GM23338 (cell line): Measurements from ENCODE around the gene NPDC1. TPM values are rescaled to one million over a fixed set of nuclear protein-coding genes. Genes with fewer than 3 reads are reported as not detected.

Experiments used
- ATAC-seq: fragments of 200-7000 bp; cut with Tn5 transposase; 3 replicates; pipeline ENCODE4 v1.9.1; 2020
- DNase-seq: peaks from one replicate; pipeline ENCODE4 v3.0.0-alpha.2; 2015; ENCODE audit warnings: low spot score
- H2AFZ ChIP-seq: fragments of 200-600 bp; sonication (generic); 2 replicates; pipeline ENCODE4 v1.8.0; 2016; ENCODE audit warnings: antibody characterized with exemption, mild to moderate bottlenecking, moderate library complexity
- H3F3A ChIP-seq: fragments of 200-600 bp; sonication (generic); replicated peaks from 2 replicates; pipeline ENCODE4 v1.8.0; 2017; ENCODE audit warnings: antibody characterized with exemption, mixed run types, low read depth
- H3K27ac ChIP-seq: fragments of 200-600 bp; sonication (generic); 2 replicates; pipeline ENCODE4 v1.6.1; 2016; ENCODE audit warnings: low read depth
- H3K27me3 ChIP-seq: fragments of 200-600 bp; sonication (generic); 2 replicates; pipeline ENCODE4 v1.8.0; 2016; ENCODE audit warnings: mild to moderate bottlenecking, mixed run types, moderate library complexity; ENCODE audit not compliant: insufficient read depth
- H3K36me3 ChIP-seq: fragments of 200-600 bp; sonication (generic); 2 replicates; pipeline ENCODE4 v1.8.0; 2016; ENCODE audit warnings: mild to moderate bottlenecking; ENCODE audit not compliant: insufficient read depth
- H3K4me1 ChIP-seq: fragments of 200-600 bp; sonication (generic); 2 replicates; pipeline ENCODE4 v1.8.0; 2016; ENCODE audit warnings: mild to moderate bottlenecking, moderate library complexity; ENCODE audit not compliant: insufficient read depth
- H3K4me2 ChIP-seq: fragments of 200-600 bp; sonication (generic); 2 replicates; pipeline ENCODE4 v1.7.1; 2017; ENCODE audit warnings: mixed run types
- H3K4me3 ChIP-seq: fragments of 200-600 bp; sonication (generic); 2 replicates; pipeline ENCODE4 v1.6.1; 2016; ENCODE audit warnings: mixed run types
- H3K79me2 ChIP-seq: fragments of 200-600 bp; sonication (generic); replicated peaks from 2 replicates; pipeline ENCODE4 v1.8.0; 2017; ENCODE audit warnings: mild to moderate bottlenecking; ENCODE audit not compliant: insufficient read depth
- H3K9me2 ChIP-seq: fragments of 200-600 bp; sonication (generic); 2 replicates; pipeline ENCODE4 v1.8.0; 2017; ENCODE audit not compliant: insufficient read depth
- H4K20me1 ChIP-seq: fragments of 200-600 bp; sonication (generic); replicated peaks from 2 replicates; pipeline ENCODE4 v1.8.0; 2017; ENCODE audit warnings: mild to moderate bottlenecking; ENCODE audit not compliant: insufficient read depth
- H3K27ac Mint-ChIP-seq: 2 replicates; pipeline ENCODE4 v1.8.0; 2020; ENCODE audit warnings: inconsistent platforms, mild to moderate bottlenecking, moderate library complexity, mixed read lengths
- H3K27me3 Mint-ChIP-seq: 3 replicates; pipeline ENCODE4 v1.8.0; 2022; ENCODE audit warnings: low read depth, mild to moderate bottlenecking, moderate library complexity, mixed read lengths, inconsistent platforms; ENCODE audit not compliant: insufficient read depth, poor library complexity
- H3K36me3 Mint-ChIP-seq: 3 replicates; pipeline ENCODE4 v1.8.0; 2021; ENCODE audit warnings: low read depth, mild to moderate bottlenecking, inconsistent platforms, moderate library complexity, mixed read lengths
- H3K4me1 Mint-ChIP-seq: 3 replicates; pipeline ENCODE4 v1.8.0; 2020; ENCODE audit warnings: mild to moderate bottlenecking, inconsistent platforms, mixed read lengths
- H3K4me3 Mint-ChIP-seq: 3 replicates; pipeline ENCODE4 v1.8.0; 2021; ENCODE audit warnings: moderate library complexity, mild to moderate bottlenecking, inconsistent platforms, mixed read lengths
- H3K9me3 Mint-ChIP-seq: 3 replicates; pipeline ENCODE4 v1.8.0; 2020; ENCODE audit warnings: moderate library complexity, mild to moderate bottlenecking, inconsistent platforms, mixed read lengths
- JUNB ChIP-seq: IDR thresholded peaks from one replicate; pipeline ENCODE4 v1.6.1; 2016; ENCODE audit warnings: antibody characterized with exemption; ENCODE audit not compliant: unreplicated experiment
- POLR2AphosphoS5 ChIP-seq: IDR thresholded peaks from 2 replicates; pipeline ENCODE4 v1.6.1; 2016; ENCODE audit warnings: antibody characterized with exemption, low read depth
- ZNF114 ChIP-seq: fragments of 250-450 bp; sonication (Bioruptor Pico); IDR thresholded peaks from 2 replicates; pipeline ENCODE4 v1.5.0; 2020; ENCODE audit warnings: mild to moderate bottlenecking, moderate library complexity
- ZNF331 ChIP-seq: fragments of 250-450 bp; sonication (Bioruptor Pico); IDR thresholded peaks from 2 replicates; pipeline ENCODE4 v1.5.0; 2020; ENCODE audit warnings: low read depth, mild to moderate bottlenecking, moderate library complexity
- polyA plus RNA-seq: library from polyadenylated mRNA; unstranded; fragments of >200 nt; fragmentation: Nextera tagmentation; extraction: Ambion mirVana; gene quantifications from 2 replicates; pipeline ENCODE4 v1.2.1, GENCODE V29; 2016
- total RNA-seq: library from RNA; depleted of rRNA; stranded (reverse); fragments of >200 nt; shearing (Covaris generic); gene quantifications from 2 replicates; pipeline ENCODE4 v1.2.3, GENCODE V29; 2014
- TF ChIP-seq, protein P1 (sequence below), 2 experiments: fragments of 200-600 bp in 1 of 2; sonication (generic) in 1 of 2; conservative IDR thresholded peaks; 2 replicates each; pipeline versions ENCODE4 v1.5.1 to v1.6.1; 2016 to 2017; ENCODE audit warnings: antibody characterized with exemption in 2 of 2, low read depth in 2 of 2, mild to moderate bottlenecking in 2 of 2, moderate library complexity in 1 of 2
- TF ChIP-seq, protein P2 (sequence below): fragments of 250-450 bp; sonication (Bioruptor Pico); IDR thresholded peaks from 2 replicates; pipeline ENCODE4 v1.5.0; 2020; ENCODE audit warnings: mild to moderate bottlenecking, moderate library complexity

Gene NPDC1
- total and polyA plus RNA-seq, 2 experiments from 2014 or later = 34.3 to 35.5 TPM

DNA sequence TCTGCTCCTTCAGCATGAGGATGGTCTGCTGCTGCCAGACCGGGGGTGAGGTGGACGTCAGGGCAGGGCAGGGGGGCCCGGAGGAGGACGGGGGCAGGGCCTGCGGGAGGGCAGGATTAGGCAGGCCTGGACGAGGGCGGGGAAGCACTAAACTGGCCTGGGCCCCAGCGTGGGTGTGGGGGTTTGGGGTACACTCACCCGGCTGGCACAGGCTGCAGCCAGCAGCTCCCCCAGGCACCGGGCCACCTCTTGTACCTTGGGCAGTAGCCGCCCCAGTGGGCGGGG, 18.8 kb upstream of the NPDC1 start:
- Histone ChIP-seq H3K4me2 (no peak overlapping the region), H3F3A (peaks cover 7% of the 10 kb centered on the region; the same call in 1 of the 2 replicates), H3K79me2 (peaks cover 10% of the 10 kb centered on the region; the same call in 1 of the 2 replicates), H4K20me1 (peaks cover 11% of the 10 kb centered on the region; the same call in 1 of the 2 replicates), H3K27me3 (peaks cover 12% of the 10 kb centered on the region; the same call in 1 of the 2 replicates), H3K4me1 (peaks cover 12% of the 10 kb centered on the region; the same call in 1 of the 2 replicates), H3K9me2 (no peaks in the 10 kb centered on the region), H3K4me3 (no peak overlapping the region), H2AFZ (no peak overlapping the region), H3K36me3 (no peaks in the 10 kb centered on the region; the same call in 1 of the 2 replicates), H3K27ac (no peak overlapping the region)
- Mint-ChIP-seq H3K27me3 (peaks cover 3% of the 10 kb centered on the region), H3K9me3 (no peaks in the 10 kb centered on the region), H3K36me3 (no peaks in the 10 kb centered on the region; the same call in 2 of the 3 replicates), H3K4me3 (no peak overlapping the region), H3K27ac (no peak overlapping the region), H3K4me1 (peaks cover 10% of the 10 kb centered on the region)
- no peak for ATAC-seq
- no peak for TF ChIP-seq ZNF331 (CRISPR knock-in tag)
- TF ChIP-seq, protein P1, sequence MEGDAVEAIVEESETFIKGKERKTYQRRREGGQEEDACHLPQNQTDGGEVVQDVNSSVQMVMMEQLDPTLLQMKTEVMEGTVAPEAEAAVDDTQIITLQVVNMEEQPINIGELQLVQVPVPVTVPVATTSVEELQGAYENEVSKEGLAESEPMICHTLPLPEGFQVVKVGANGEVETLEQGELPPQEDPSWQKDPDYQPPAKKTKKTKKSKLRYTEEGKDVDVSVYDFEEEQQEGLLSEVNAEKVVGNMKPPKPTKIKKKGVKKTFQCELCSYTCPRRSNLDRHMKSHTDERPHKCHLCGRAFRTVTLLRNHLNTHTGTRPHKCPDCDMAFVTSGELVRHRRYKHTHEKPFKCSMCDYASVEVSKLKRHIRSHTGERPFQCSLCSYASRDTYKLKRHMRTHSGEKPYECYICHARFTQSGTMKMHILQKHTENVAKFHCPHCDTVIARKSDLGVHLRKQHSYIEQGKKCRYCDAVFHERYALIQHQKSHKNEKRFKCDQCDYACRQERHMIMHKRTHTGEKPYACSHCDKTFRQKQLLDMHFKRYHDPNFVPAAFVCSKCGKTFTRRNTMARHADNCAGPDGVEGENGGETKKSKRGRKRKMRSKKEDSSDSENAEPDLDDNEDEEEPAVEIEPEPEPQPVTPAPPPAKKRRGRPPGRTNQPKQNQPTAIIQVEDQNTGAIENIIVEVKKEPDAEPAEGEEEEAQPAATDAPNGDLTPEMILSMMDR (conservative IDR thresholded peaks at IDR 0.05; ENCODE audit: low read depth in 2 of 2) = no peak
- TF ChIP-seq, protein P2, sequence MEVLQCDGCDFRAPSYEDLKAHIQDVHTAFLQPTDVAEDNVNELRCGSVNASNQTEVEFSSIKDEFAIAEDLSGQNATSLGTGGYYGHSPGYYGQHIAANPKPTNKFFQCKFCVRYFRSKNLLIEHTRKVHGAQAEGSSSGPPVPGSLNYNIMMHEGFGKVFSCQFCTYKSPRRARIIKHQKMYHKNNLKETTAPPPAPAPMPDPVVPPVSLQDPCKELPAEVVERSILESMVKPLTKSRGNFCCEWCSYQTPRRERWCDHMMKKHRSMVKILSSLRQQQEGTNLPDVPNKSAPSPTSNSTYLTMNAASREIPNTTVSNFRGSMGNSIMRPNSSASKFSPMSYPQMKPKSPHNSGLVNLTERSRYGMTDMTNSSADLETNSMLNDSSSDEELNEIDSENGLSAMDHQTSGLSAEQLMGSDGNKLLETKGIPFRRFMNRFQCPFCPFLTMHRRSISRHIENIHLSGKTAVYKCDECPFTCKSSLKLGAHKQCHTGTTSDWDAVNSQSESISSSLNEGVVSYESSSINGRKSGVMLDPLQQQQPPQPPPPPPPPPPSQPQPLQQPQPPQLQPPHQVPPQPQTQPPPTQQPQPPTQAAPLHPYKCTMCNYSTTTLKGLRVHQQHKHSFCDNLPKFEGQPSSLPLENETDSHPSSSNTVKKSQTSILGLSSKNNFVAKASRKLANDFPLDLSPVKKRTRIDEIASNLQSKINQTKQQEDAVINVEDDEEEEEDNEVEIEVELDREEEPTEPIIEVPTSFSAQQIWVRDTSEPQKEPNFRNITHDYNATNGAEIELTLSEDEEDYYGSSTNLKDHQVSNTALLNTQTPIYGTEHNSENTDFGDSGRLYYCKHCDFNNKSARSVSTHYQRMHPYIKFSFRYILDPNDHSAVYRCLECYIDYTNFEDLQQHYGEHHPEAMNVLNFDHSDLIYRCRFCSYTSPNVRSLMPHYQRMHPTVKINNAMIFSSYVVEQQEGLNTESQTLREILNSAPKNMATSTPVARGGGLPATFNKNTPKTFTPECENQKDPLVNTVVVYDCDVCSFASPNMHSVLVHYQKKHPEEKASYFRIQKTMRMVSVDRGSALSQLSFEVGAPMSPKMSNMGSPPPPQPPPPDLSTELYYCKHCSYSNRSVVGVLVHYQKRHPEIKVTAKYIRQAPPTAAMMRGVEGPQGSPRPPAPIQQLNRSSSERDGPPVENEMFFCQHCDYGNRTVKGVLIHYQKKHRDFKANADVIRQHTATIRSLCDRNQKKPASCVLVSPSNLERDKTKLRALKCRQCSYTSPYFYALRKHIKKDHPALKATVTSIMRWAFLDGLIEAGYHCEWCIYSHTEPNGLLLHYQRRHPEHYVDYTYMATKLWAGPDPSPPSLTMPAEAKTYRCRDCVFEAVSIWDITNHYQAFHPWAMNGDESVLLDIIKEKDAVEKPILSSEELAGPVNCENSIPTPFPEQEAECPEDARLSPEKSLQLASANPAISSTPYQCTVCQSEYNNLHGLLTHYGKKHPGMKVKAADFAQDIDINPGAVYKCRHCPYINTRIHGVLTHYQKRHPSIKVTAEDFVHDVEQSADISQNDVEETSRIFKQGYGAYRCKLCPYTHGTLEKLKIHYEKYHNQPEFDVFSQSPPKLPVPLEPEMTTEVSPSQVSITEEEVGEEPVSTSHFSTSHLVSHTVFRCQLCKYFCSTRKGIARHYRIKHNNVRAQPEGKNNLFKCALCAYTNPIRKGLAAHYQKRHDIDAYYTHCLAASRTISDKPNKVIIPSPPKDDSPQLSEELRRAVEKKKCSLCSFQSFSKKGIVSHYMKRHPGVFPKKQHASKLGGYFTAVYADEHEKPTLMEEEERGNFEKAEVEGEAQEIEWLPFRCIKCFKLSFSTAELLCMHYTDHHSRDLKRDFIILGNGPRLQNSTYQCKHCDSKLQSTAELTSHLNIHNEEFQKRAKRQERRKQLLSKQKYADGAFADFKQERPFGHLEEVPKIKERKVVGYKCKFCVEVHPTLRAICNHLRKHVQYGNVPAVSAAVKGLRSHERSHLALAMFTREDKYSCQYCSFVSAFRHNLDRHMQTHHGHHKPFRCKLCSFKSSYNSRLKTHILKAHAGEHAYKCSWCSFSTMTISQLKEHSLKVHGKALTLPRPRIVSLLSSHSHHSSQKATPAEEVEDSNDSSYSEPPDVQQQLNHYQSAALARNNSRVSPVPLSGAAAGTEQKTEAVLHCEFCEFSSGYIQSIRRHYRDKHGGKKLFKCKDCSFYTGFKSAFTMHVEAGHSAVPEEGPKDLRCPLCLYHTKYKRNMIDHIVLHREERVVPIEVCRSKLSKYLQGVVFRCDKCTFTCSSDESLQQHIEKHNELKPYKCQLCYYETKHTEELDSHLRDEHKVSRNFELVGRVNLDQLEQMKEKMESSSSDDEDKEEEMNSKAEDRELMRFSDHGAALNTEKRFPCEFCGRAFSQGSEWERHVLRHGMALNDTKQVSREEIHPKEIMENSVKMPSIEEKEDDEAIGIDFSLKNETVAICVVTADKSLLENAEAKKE = no peak
- no peak for TF ChIP-seq ZNF114 (CRISPR knock-in tag)
- TF ChIP-seq JUNB = no peak
- no peak for TF ChIP-seq POLR2AphosphoS5
- no peak for DNase-seq
